22Rv1 (cell line): Measurements from ENCODE around the gene MROH7.
A peak's percentile ranks its signal among the peaks of the same experiment; 100 is the strongest.

ENCODE experiments used
- H3K27ac ChIP-seq: fragments of 450-650 bp; 2 replicates; pipeline ENCODE4 v1.5.1; 2017
- ZFX ChIP-seq: fragments of 450-650 bp; IDR thresholded peaks from 2 replicates; pipeline ENCODE4 v1.6.1; 2017; ENCODE audit warnings: antibody characterized with exemption, borderline replicate concordance
- TF ChIP-seq, protein P1 (sequence below): fragments of 450-650 bp; IDR thresholded peaks from 2 replicates; pipeline ENCODE4 v1.5.1; 2017; ENCODE audit warnings: mild to moderate bottlenecking

MROH7 gene

DNA sequence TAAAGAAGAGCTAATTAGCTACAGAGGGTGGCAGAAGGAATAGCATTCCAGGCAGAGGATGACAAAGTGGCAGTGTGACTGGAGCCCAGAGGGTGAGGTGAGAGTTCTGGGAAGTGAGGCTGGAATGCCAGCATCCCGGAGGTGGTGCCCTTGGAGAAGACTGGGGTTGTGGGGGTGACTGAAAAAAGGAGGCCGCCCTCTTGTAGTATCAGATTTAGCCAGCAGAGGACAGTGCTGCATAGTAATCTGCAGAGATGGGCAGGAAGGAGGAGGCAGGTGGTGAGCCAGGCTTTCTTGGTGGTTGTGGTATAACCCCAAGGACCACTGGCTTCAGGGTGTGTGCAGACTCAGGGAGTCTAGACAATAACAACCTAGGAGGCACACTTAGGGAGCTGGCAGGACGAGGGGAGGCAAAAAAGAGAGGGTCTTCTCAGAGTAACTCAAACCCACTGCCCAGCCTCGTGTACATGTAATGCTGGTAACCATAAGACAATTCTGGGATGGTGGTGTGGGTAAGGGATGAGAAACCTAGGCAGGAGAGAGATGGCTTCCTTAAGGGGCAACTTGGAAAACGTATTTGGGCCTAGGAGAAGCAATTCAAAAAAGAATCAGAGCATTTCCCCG, 30.5 kb downstream of the MROH7 start:
- no peak overlapping the region for H3K27ac ChIP-seq
- TF ChIP-seq, protein P1, sequence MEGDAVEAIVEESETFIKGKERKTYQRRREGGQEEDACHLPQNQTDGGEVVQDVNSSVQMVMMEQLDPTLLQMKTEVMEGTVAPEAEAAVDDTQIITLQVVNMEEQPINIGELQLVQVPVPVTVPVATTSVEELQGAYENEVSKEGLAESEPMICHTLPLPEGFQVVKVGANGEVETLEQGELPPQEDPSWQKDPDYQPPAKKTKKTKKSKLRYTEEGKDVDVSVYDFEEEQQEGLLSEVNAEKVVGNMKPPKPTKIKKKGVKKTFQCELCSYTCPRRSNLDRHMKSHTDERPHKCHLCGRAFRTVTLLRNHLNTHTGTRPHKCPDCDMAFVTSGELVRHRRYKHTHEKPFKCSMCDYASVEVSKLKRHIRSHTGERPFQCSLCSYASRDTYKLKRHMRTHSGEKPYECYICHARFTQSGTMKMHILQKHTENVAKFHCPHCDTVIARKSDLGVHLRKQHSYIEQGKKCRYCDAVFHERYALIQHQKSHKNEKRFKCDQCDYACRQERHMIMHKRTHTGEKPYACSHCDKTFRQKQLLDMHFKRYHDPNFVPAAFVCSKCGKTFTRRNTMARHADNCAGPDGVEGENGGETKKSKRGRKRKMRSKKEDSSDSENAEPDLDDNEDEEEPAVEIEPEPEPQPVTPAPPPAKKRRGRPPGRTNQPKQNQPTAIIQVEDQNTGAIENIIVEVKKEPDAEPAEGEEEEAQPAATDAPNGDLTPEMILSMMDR = peak; percentile 87
- TF ChIP-seq ZFX = no peak

DNA sequence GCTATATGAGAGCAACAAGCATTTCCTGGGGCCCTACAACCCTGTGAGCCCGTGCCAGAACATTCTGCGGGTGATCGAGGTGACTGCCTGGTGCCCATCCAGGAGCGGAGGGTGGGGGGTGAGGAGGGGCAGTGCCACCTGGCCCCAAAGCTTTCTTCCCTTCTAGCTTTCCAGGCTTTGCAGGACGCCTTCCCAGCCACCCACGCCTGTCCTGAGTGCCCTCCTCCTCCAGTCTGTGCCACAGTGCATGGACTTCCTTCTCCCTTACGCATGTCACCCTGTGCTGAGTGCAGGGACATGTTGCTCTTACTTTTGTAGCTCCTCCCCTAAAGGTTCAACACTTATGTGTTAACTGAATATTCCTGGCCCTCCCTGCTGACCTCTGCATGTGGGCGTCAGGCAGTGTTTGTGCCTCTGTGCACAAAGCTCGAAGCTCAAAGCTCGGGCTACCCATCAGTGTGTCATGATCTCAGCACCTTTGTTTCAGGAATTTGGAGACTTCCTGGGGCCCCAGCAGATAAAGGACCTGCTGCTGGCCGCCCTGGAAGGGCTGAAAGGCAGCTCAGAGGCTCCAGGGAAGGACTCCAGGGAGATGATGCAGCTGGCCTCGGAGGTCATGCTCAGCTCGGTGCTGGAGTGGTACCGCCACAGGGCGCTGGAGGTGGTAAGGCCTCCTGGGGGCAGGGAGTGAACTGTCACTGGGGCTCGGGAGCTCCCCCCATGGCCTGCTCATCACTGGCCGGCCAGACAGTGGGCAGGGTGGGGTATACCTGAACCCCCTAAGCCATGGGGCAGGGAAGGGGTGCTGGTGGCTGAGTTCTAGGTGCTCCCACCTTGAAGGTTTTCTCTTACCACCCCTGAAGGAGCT, 37.4 kb downstream of the MROH7 start:
- TF ChIP-seq, protein P1 = no peak
- TF ChIP-seq ZFX = no peak
- H3K27ac ChIP-seq = no peak overlapping the region

DNA sequence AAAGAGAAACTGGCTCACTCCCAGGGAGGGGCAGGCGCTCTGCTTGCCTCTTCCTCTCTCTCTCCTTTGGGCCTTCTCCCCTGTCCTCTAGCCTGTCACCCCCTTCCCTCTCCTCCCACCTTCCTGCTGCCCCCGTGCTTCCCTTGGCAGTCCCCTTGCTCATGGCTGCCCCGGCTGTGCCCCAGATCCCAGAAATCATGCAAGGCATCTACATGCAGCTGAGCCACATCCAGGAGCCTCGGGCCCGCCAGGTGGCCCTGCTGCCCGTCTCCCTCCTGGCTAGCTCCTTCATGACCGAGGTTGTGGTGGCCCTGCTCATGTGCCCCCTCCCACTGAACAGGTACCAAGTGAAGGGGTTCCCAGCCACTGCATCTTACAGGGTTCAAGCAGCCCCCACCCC, 38.1 kb downstream of the MROH7 start:
- no peak overlapping the region for H3K27ac ChIP-seq
- TF ChIP-seq, protein P1 = no peak
- TF ChIP-seq ZFX = no peak

DNA sequence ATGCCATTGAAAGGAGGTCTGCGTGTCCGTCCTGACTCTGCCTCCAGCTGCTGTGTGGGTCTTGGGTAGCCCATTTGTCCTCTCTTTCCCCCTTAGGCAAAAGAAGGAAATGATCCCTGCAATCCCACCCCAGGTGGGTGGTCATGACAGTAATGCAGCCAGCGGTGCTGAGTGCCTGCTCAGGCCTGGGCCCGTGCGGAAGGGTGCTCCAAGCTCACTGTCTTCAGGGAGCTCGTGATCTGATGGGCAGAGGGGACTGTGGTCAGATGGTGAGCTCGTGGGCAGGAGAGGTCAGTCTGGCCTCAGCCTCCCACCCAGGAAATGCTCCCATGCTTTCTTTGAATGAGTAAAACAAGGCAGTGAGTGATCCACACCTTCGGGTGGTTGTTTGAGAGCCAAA, 38.8 kb downstream of the MROH7 start:
- TF ChIP-seq, protein P1 = no peak
- no peak for TF ChIP-seq ZFX
- no peak overlapping the region for H3K27ac ChIP-seq

DNA sequence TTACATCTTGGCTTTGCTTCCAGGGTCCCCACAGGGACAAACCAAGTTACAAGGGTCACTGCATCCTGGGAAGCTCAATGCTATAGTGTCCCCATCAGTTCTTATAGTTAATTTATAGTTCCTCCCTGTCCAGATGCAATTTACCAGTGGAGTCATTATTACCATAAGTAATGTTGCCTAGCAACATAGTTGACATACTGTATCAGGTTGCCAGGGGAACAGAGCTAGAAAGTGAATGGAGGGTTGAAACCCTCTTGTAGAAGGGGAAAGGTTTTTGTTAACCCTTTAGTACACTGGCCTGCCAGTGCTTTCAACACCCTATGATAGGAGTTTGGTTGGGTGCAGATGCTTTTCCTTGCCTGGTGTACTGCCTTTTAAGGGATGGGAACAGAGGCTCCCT, 39.8 kb downstream of the MROH7 start:
- H3K27ac ChIP-seq = no peak overlapping the region
- TF ChIP-seq ZFX = no peak
- TF ChIP-seq, protein P1 = no peak

DNA sequence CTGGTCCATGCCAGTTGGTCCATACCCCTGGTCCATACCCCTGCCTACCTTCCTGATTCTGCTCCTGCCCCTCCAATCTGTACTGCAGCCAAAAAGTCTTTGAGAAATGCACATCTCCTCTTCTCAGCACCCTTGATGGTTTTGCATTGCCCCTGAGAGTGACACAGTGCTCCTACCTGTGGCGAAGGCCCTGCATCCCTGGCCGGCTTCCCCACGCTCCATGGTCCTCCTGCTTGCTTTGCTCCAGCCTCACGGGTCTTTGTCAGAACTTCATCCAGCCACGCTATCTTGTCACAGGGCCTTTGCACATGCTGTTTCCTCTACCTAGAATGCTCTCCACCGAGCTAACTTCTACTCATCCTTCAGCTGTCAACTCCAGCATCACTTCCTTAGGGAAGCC, 41.9 kb downstream of the MROH7 start:
- TF ChIP-seq, protein P1 = no peak
- TF ChIP-seq ZFX = no peak
- no peak overlapping the region for H3K27ac ChIP-seq

DNA sequence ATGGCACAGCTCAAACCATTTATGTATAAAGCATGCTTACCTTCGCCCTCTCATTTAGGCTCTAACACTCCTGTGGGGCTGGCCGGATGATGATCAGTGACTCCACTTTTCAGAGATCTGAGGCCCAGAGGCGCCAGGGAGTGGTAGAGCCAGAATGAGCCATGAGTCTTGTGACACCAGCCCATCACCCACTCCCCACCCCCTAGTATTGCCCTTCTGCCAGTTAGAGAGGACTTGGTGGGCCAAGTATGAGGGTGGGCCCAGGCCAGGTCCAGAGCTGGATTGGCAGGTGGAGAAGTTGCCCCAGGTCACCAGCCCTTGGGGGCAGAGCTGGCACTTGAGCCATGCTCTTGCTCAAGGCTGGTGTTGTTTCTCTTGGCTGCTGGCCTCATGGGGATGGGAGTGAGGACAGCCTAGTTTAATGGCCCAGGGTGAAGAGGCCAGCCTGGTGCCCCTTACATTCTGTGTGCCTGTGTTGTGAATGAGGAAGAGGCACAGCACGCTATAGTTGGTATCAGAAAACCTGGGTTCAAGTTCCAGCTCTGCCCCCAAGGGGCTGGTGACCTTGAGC, 43.8 kb downstream of the MROH7 start:
- no peak overlapping the region for H3K27ac ChIP-seq
- no peak for TF ChIP-seq ZFX
- TF ChIP-seq, protein P1 = no peak
